Measurements from ENCODE around the gene SLC24A4.

The SLC24A4 gene

GRCh38 chr14:92484132-92484823, 161.3 kb downstream of the SLC24A4 start:
- DNase-seq: no peak

- DNase-seq: no peak
Measured at GRCh38 chr14:92486881-92487280, 163.9 kb downstream of the SLC24A4 start.

- no peak for DNase-seq
Measured at GRCh38 chr14:92487513-92488133, 164.7 kb downstream of the SLC24A4 start.

GRCh38 chr14:92489394-92490238, 166.7 kb downstream of the SLC24A4 start:
- no peak for DNase-seq

DNA sequence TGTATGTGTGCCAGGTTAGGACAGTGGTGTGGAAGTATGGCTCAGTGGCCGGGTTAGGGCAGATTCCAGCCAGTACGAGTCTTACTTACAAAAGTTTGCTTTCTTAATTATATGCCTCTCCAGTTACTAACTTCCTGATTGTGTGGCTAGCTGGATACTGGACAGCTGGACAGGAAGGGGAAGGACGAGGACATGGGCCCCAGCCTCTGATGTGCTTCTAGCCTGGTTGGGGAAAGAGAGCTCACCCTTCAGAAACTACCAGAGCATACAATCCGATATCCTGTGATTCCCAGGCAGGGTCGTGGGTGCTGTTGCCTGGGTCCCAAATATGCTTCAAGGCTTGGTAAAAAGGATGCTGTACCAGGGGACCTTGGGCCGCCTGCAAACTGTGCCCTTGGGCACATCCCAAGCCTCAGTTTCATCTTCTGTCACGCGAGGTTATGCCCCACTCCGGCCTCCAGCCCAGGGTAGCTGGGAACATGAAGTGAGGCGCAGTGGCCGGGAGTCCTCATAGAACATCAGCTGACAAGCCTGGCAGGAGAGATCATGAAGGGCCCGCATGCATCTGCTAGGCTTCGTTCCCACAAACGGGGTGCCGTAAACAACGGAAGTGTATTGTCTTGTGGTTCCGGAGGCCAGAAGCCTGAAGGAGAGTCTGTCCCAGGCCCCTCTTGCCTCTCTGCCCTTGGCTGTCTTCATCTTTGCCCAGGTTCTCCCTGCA, 167.4 kb downstream of the SLC24A4 start:
- no peak for DNase-seq

- no peak for DNase-seq
Measured at GRCh38 chr14:92491782-92492181, 168.8 kb downstream of the SLC24A4 start.

GRCh38 chr14:92492258-92492657, 169.3 kb downstream of the SLC24A4 start:
- no peak for DNase-seq

DNA sequence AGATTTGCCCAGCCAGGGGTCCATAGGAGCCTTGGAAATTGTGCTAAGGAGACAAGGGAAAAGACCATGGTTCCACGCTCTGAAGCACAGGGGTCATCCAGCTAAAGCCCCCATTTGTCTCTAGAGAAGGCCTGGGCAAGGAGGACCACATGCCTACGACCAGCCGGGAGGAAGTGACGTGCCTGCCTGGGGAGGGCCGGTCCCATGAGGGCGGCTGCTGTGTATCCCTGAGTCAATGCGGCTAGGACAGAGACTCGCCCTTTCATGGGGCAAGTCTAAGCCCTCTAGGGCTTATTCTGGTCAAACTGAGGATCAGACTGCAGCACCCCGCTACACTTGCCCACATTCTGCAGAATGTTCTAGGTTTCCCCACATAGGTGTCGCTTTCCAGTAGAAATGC, 170.1 kb downstream of the SLC24A4 start:
- DNase-seq: no peak

DNA sequence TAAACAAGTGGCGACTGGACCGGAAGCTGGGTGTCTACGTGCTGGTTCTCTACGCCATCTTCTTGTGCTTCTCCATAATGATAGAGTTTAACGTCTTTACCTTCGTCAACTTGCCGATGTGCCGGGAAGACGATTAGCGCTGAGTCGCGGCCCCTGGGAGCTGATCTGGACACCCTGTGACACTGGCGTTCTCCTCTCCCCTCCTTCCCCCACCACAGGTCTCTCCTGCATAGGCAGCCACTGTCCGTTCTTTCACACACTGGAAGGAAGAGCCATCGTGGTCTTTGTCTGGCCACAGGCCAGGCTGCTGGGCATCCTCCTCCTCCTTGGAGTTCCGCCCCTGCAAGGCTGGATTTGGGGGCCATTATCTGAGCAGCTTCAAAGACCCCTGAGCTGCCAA, 170.5 kb downstream of the SLC24A4 start:
- no peak for DNase-seq

- no peak for DNase-seq
Measured at GRCh38 chr14:92494512-92494911, 171.5 kb downstream of the SLC24A4 start.

DNA sequence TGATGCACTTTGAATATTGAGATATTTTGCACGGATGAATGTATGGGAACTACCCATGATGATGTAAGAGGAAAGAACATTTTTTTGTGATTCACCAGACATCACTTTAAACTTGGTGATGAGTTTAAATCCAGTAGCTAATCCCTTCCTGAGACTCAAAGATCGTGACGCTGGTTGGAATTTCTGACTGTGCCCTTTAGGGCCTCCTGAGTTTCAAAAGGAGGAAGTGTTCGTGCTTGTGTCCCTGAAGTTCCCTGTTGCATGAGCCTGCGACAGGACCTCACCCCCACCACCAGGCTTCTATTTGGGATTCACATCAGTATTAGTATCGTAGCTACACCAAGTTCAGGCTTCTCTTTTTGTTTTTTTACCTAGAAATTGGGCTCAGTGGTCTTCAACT, 172.1 kb downstream of the SLC24A4 start:
- no peak for DNase-seq

GRCh38 chr14:92496191-92496857, 173.4 kb downstream of the SLC24A4 start:
- DNase-seq: no peak

- no peak for DNase-seq
Measured at GRCh38 chr14:92497391-92497790, 174.4 kb downstream of the SLC24A4 start.

DNA sequence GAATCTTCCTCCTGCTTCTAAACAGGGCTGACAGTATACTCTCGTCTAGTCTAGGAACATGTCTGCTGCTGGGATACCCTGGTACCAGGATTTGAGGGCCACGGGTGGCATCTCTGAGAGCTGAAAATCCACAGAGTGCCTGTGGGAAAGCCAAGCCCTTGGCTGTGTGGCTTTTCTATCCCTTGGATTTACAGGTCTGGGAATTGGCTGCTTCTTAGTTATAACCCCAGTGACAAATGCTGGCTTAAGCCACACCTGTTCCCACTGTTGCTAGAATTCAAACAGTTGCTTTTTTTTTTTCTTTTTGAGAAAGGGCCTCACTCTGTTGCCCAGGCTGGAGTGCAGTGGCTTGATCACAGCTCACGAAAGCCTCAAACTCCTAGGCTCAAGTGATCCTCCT, 176.3 kb downstream of the SLC24A4 start:
- no peak for DNase-seq

- DNase-seq: no peak
Measured at GRCh38 chr14:92500491-92500941, 177.6 kb downstream of the SLC24A4 start.

GRCh38 chr14:92501891-92502351, 179.0 kb downstream of the SLC24A4 start:
- DNase-seq: no peak

GRCh38 chr14:92502541-92503286, 179.7 kb downstream of the SLC24A4 start:
- DNase-seq: no peak

- no peak for DNase-seq
Measured at GRCh38 chr14:92503756-92504491, 181.0 kb downstream of the SLC24A4 start.

DNA sequence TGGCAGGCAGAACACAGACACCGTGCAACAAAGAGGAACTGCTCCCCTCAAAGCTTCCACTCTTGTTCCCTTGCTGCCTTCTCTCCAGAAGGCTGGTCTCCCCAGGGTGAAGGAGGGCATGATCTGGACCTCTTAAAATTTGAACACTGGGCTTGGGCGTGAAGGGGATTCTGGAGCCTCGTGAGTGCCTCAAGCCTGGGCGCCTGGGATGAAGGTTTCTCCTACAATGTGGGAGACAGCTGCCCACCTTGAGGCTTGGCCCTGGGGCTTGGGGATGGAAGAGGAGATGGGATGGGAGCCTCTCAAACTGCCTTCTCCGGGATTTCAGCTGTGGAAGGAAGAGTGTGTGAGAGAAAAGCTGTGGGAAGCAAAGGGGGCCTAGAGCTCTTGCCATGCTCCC, 182.9 kb downstream of the SLC24A4 start:
- DNase-seq: no peak

DNA sequence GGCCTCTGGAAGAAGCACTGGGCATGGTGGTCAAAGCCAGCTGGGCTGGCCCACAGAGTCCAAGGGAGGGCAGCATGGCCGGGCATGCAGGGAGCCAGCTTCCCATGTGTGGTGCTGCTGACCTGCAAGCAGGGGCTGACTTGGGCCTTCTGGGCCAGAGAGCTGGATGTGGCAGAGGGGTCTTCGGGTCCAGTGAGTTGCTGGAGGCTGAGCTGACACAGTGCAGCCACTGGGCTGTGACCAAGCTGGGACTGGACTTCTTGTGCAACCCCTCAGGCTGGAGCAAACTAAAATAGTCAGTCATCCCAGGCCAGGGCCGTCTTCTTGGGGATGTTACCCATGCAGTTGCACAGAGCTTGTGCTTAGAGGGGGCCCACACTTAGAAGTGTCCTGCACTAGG, 183.3 kb downstream of the SLC24A4 start:
- DNase-seq: no peak
